Endothelial cell of umbilical vein (primary cell): Measurements from ENCODE around the gene LYRM4. TPM values are rescaled to one million over a fixed set of nuclear protein-coding genes. Genes with fewer than 3 reads are reported as not detected.

ENCODE experiments used
- BruUV-seq: library from RNA; stranded (reverse); fragments of 400-500 nt; replicated peaks from 2 replicates; lab custom pipeline; 2021; lab: Mats Ljungman, UMichigan
- CTCF ChIA-PET: fragments of 300-600, 350-600 bp; sonication (Branson Sonifier 250); formaldehyde crosslinking; loops from one replicate; lab custom pipeline; 2021; ENCODE audit warnings: antibody characterized with exemption, inconsistent platforms; lab: Charles Lee
- POLR2A ChIA-PET: fragments of 300-600, 350-600 bp; sonication (Branson Sonifier 250); formaldehyde crosslinking; loops from one replicate; lab custom pipeline; 2021; ENCODE audit warnings: antibody characterized with exemption, inconsistent platforms; lab: Charles Lee
- DNase-seq: peaks from one replicate; pipeline ENCODE4 v3.0.0-alpha.2; 2011; ENCODE audit warnings: low read depth, low spot score
- FAIRE-seq: peaks from 2 replicates; lab custom pipeline; 2011; peaks lifted over from hg19 to GRCh38; lab: Jason Lieb, UNC
- H2AFZ ChIP-seq: 2 replicates; pipeline ENCODE4 v1.6.0; 2012; ENCODE audit warnings: low read depth, low read length, control low read depth, inconsistent platforms
- H3K27ac ChIP-seq: 2 replicates; pipeline ENCODE4 v1.5.1; 2011; ENCODE audit warnings: low read depth, mild to moderate bottlenecking, control low read depth, low read length, moderate library complexity; ENCODE audit not compliant: insufficient read depth
- H3K27me3 ChIP-seq, 2 experiments: 2 replicates each; pipeline versions ENCODE4 v1.6.0 to v1.6.1; 2011; ENCODE audit warnings: low read length in 2 of 2, mixed read lengths in 1 of 2; ENCODE audit not compliant: control insufficient read depth in 2 of 2, insufficient read depth in 2 of 2
- H3K36me3 ChIP-seq, 2 experiments: 2 replicates in 1 of 2; 3 replicates in 1 of 2; pipeline ENCODE4 v1.5.1; 2011; ENCODE audit warnings: low read length in 2 of 2, mild to moderate bottlenecking in 1 of 2, moderate library complexity in 1 of 2; ENCODE audit not compliant: control insufficient read depth in 2 of 2, insufficient read depth in 2 of 2; ENCODE audit errors: extremely low read depth in 1 of 2
- H3K4me1 ChIP-seq: 3 replicates; pipeline ENCODE4 v1.5.1; 2011; ENCODE audit warnings: mild to moderate bottlenecking, low read length; ENCODE audit not compliant: control insufficient read depth, insufficient read depth; ENCODE audit errors: extremely low read depth
- H3K4me2 ChIP-seq: 2 replicates; pipeline ENCODE4 v1.6.1; 2011; ENCODE audit warnings: low read length, control low read depth, mixed read lengths; ENCODE audit not compliant: insufficient read depth
- H3K4me3 ChIP-seq, 3 experiments: fragments of 200-600 bp in 1 of 3; sonication (generic), shearing (Covaris generic) in 1 of 3; replicated peaks in 1 of 3; 2 replicates each; pipeline ENCODE4 v1.5.1; 2011 to 2016; ENCODE audit warnings: control low read depth in 3 of 3, low read length in 3 of 3, mild to moderate bottlenecking in 2 of 3, inconsistent platforms in 1 of 3, low read depth in 1 of 3, moderate library complexity in 1 of 3; ENCODE audit not compliant: insufficient read depth in 1 of 3
- H3K79me2 ChIP-seq: 2 replicates; pipeline ENCODE4 v1.6.0; 2012; ENCODE audit warnings: low read length, inconsistent platforms; ENCODE audit not compliant: control insufficient read depth, insufficient read depth
- H3K9ac ChIP-seq: replicated peaks from 2 replicates; pipeline ENCODE3; 2011; ENCODE audit warnings: low read length, control low read depth; ENCODE audit not compliant: insufficient read depth; ENCODE audit errors: extremely low read depth
- H3K9me1 ChIP-seq: replicated peaks from 3 replicates; pipeline ENCODE4 v1.6.0; 2011; ENCODE audit warnings: mild to moderate bottlenecking, low read length; ENCODE audit not compliant: control insufficient read depth, insufficient read depth; ENCODE audit errors: extremely low read depth
- H3K9me3 ChIP-seq: replicated peaks from 2 replicates; pipeline ENCODE4 v1.5.1; 2012; ENCODE audit warnings: low read length, inconsistent platforms; ENCODE audit not compliant: control insufficient read depth, insufficient read depth
- H4K20me1 ChIP-seq: replicated peaks from 2 replicates; pipeline ENCODE3; 2011; ENCODE audit warnings: mild to moderate bottlenecking, low read length; ENCODE audit not compliant: control insufficient read depth, insufficient read depth; ENCODE audit errors: extremely low read depth
- CTCF ChIP-seq, 2 donors: IDR thresholded peaks; 1 replicate in 1 of 2; 2 replicates in 1 of 2; pipeline ENCODE4 v1.5.1; 2011; ENCODE audit warnings: low read length in 2 of 2, mild to moderate bottlenecking in 2 of 2, moderate library complexity in 2 of 2, control low read depth in 1 of 2, inconsistent platforms in 1 of 2, low read depth in 1 of 2; ENCODE audit not compliant: insufficient read depth in 1 of 2; ENCODE audit errors: extremely low read depth in 1 of 2
- EZH2 ChIP-seq: IDR thresholded peaks from 2 replicates; pipeline ENCODE4 v1.6.1; 2012; ENCODE audit warnings: borderline replicate concordance, low read depth, mild to moderate bottlenecking, moderate library complexity, low read length, inconsistent platforms; ENCODE audit not compliant: severe bottlenecking
- FOS ChIP-seq: IDR thresholded peaks from 2 replicates; pipeline ENCODE4 v1.6.1; 2011; ENCODE audit warnings: mild to moderate bottlenecking, low read length, moderate library complexity, borderline replicate concordance; ENCODE audit not compliant: insufficient read depth
- GATA2 ChIP-seq: IDR thresholded peaks from 2 replicates; pipeline ENCODE4 v1.7.0; 2011; ENCODE audit warnings: low read depth, mild to moderate bottlenecking, moderate library complexity, mixed read lengths, low read length; ENCODE audit not compliant: insufficient read length, insufficient read depth
- JUN ChIP-seq: IDR thresholded peaks from 2 replicates; pipeline ENCODE4 v1.6.1; 2011; ENCODE audit warnings: borderline replicate concordance, low read depth; ENCODE audit not compliant: insufficient read length, insufficient read depth
- MAX ChIP-seq: IDR thresholded peaks from 2 replicates; pipeline ENCODE4 v1.6.1; 2011; ENCODE audit not compliant: insufficient read depth, insufficient read length
- MYC ChIP-seq: IDR thresholded peaks from one replicate; pipeline ENCODE4 v1.6.1; 2011; ENCODE audit warnings: mild to moderate bottlenecking, low read depth, low read length
- POLR2A ChIP-seq: IDR thresholded peaks from 2 replicates; pipeline ENCODE4 v1.6.1; 2012; ENCODE audit warnings: low read depth, mild to moderate bottlenecking, control low read depth, low read length
- POLR2AphosphoS5 ChIP-seq: IDR thresholded peaks from 2 replicates; pipeline ENCODE4 v1.6.1; 2012; ENCODE audit warnings: low read depth, mild to moderate bottlenecking, control low read depth, low read length, moderate library complexity; ENCODE audit not compliant: insufficient read depth
- dilution Hi-C: fragments of 300-500 bp; cut with MboI; formaldehyde crosslinking; loops from one replicate; pipeline ENCODE4 v1.15.0; 2019; ENCODE audit warnings: low sequenced_read_pairs; ENCODE audit not compliant: extremely low pct_ligation_motif_present
- intact Hi-C: fragments of 100-400 bp; cut with micrococcal nuclease; formaldehyde crosslinking; loops from one replicate; pipeline ENCODE4 v1.10.0; 2022
- polyA plus RNA-seq, 4 experiments: library from polyadenylated mRNA; depleted of rRNA in 3 of 4; stranded (reverse) in 3 of 4; unstranded in 1 of 4; fragments of >200 nt; gene quantifications; 2 replicates each; pipeline versions ENCODE4 v1.2.1 to v1.2.3, GENCODE V29; 2011 to 2012; ENCODE audit warnings: missing spikeins in 1 of 4
- total RNA-seq: library from RNA; stranded (reverse); gene quantifications from 2 replicates; pipeline ENCODE4 v1.2.3, GENCODE V29; 2021

LYRM4 gene
- total and polyA plus RNA-seq, 2 donors (not counting 3 experiments of a cell fraction or from before 2014, with no cell fraction given), result 39.5 to 44.0 TPM

- FAIRE-seq (peak; percentile 61), DNase-seq (peak; percentile 70)
- TF ChIP-seq JUN, result no peak
- no peak for TF ChIP-seq MYC
- TF ChIP-seq FOS, result no peak
- TF ChIP-seq POLR2AphosphoS5, result no peak
- TF ChIP-seq GATA2, result no peak
- no peak for TF ChIP-seq MAX
- no peak for TF ChIP-seq CTCF (IDR thresholded peaks at IDR 0.05; ENCODE audit: extremely low read depth in 1 of 2, insufficient read depth in 1 of 2, low read depth in 1 of 2, low read length in 2 of 2)
- no peak for TF ChIP-seq POLR2A
- TF ChIP-seq EZH2, result no peak
- intact Hi-C loops (loop anchor here (1.0 to 2.0 kb wide), 3 partner anchors 31 to 81 kb away; partner anchors contain the start of gene RPP40), dilution Hi-C loops (no loop called here)
- ChIA-PET POLR2A (no interaction called here), CTCF (interaction anchor here (0.6 to 1.5 kb wide), 8 partner anchors 10 to 294 kb away, joined by 3 to 5 read pairs (median 4); partner anchors contain the start of gene RPP40)
- Histone ChIP-seq H3K27ac (no peak overlapping the region), H3K4me3 (peak overlapping the region; percentile 55 to 69 (median 68)), H3K9me1 (no peaks in the 10 kb centered on the region), H3K27me3 (peaks cover 10 to 13% of the 10 kb centered on the region in 2 experiments), H2AFZ (peak overlapping the region; percentile 77), H3K36me3 (no peaks in the 10 kb centered on the region), H3K4me1 (peaks cover 13% of the 10 kb centered on the region), H3K4me2 (peak overlapping the region; percentile 86), H3K79me2 (no peaks in the 10 kb centered on the region), H3K9ac (no peak overlapping the region), H3K9me3 (no peaks in the 10 kb centered on the region), H4K20me1 (no peaks in the 10 kb centered on the region)
- BruUV-seq, result no TSS peak
These were observed 175.0 kb downstream of the LYRM4 start for GRCh38 chr6:5085648-5086293.
